ENCODE data around the gene CDT1.
"Not testable (repeated sequence)": the region's sequence is repeated elsewhere in the genome, so short reads cannot be mapped to it uniquely, and the experiment has no call there.

CDT1 gene

DNA sequence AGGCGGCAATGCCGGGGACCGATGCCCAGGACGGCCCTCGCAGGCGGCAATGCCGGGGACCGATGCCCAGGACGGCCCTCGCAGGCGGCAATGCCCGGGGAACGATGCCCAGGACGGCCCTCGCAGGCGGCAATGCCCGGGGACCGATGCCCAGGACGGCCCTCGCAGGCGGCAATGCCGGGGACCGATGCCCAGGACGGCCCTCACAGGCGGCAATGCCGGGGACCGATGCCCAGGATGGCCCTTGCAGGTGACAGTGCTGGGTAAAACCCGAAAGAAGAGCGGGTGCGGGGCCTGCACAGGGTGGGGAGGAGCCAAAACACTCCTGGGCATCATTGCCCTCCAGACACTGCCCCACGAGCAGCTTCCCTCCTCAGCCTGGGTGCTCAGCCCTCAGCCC, 20.1 kb downstream of the CDT1 start:
- H3K27me3 ChIP-seq (ENCODE audit: insufficient read depth, low read length); H2BK5ac ChIP-seq (ENCODE audit: low read depth, low read length, poor library complexity); H2AFZ ChIP-seq (ENCODE audit: insufficient read depth, low read length, poor library complexity); H3K23ac ChIP-seq (ENCODE audit: low read length); H3K4me1 ChIP-seq (ENCODE audit: control insufficient read depth in 1 of 2, insufficient read depth in 2 of 2, low read length in 2 of 2); H3K18ac ChIP-seq (ENCODE audit: low read length); H3K9me3 ChIP-seq (ENCODE audit: insufficient read depth, low read depth, low read length); H3K9ac ChIP-seq (ENCODE audit: low read length); H3K79me2 ChIP-seq (ENCODE audit: control insufficient read depth, insufficient read depth, low read length, poor library complexity); H3K4ac ChIP-seq (ENCODE audit: low read depth, low read length); H3K4me3 ChIP-seq (ENCODE audit: low read depth, low read length); H2BK12ac ChIP-seq (ENCODE audit: low read length); H4K12ac ChIP-seq (ENCODE audit: low read depth, low read length); H3K4me2 ChIP-seq (ENCODE audit: low read length); H2AK5ac ChIP-seq (ENCODE audit: low read length); H4K8ac ChIP-seq (ENCODE audit: low read depth, low read length); H3K27ac ChIP-seq (ENCODE audit: low read depth, low read length); H3K14ac ChIP-seq (ENCODE audit: low read length); H4K91ac ChIP-seq (ENCODE audit: low read depth, low read length); H2BK120ac ChIP-seq (ENCODE audit: insufficient read depth, low read length, poor library complexity); DNase-seq; H3K79me1 ChIP-seq (ENCODE audit: low read length): not testable (repeated sequence)
- no CpG with 5 or more reads among the region's 31 CpGs for WGBS (ENCODE audit: extremely low coverage, insufficient coverage, insufficient read length)
- peaks cover 37 to 49% of the 10 kb centered on the region in 2 experiments for H3K36me3 ChIP-seq (ENCODE audit: control insufficient read depth in 1 of 2, insufficient read depth in 2 of 2, low read length in 2 of 2)

DNA sequence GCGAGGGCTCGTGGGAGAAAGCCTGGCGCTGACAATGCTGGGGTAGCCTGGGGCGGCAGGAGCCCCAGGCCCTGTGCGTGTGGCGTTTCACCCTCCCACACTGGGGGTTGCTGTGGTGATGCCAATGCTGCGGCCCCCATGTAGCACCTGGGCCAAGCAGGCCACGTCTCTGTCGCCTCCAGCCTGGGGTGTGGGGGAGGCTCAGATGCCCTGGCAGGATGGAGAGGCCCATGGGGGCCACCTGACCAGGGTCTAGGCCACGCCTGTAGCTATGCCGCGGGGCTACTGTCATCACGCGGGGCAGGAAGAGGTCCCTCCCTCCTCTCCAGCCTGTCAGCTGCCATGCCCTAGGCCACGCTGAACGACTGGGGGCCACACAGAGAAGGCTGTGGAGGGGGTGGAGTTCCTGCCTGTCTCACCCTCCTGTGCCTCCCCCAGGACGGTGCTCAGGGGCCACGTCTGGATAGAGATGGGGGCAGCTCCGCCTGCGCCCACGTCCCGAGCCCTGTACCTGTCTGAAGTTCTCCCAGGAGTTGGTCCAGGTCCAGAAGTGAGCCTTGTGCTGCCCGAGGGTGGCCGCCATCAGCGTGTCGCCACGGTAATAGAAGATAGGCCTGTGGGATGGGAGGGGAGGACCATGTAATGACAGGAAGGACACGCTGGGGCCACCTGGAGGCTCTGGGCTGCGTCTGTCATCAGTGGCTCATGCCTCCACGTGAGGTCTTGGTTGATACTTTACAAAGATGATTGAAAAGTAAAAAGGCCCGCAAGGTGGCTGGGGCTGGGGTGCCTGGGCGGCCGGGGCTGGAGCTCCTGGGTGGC, 20.9 kb downstream of the CDT1 start:
- Histone ChIP-seq H3K4me1 (ENCODE audit: control insufficient read depth in 1 of 2, insufficient read depth in 2 of 2, low read length in 2 of 2) (no peaks in the 10 kb centered on the region), H3K18ac (ENCODE audit: low read length) (no peak overlapping the region), H3K79me1 (ENCODE audit: low read length) (no peaks in the 10 kb centered on the region), H3K9me3 (ENCODE audit: insufficient read depth, low read depth, low read length) (peaks cover 2% of the 10 kb centered on the region), H2AK5ac (ENCODE audit: low read length) (no peak overlapping the region), H3K4me2 (ENCODE audit: low read length) (no peak overlapping the region), H3K4ac (ENCODE audit: low read depth, low read length) (no peak overlapping the region), H2BK120ac (ENCODE audit: insufficient read depth, low read length, poor library complexity) (no peak overlapping the region), H3K27ac (ENCODE audit: low read depth, low read length) (no peak overlapping the region), H4K8ac (ENCODE audit: low read depth, low read length) (no peak overlapping the region), H3K4me3 (ENCODE audit: low read depth, low read length) (no peak overlapping the region), H3K9ac (ENCODE audit: low read length) (no peak overlapping the region), H3K14ac (ENCODE audit: low read length) (no peak overlapping the region), H4K12ac (ENCODE audit: low read depth, low read length) (no peak overlapping the region), H2BK12ac (ENCODE audit: low read length) (no peak overlapping the region), H4K91ac (ENCODE audit: low read depth, low read length) (no peak overlapping the region), H3K36me3 (ENCODE audit: control insufficient read depth in 1 of 2, insufficient read depth in 2 of 2, low read length in 2 of 2) (peaks cover 41 to 50% of the 10 kb centered on the region in 2 experiments), H2AFZ (ENCODE audit: insufficient read depth, low read length, poor library complexity) (no peak overlapping the region), H2BK5ac (ENCODE audit: low read depth, low read length, poor library complexity) (no peak overlapping the region), H3K23ac (ENCODE audit: low read length) (no peak overlapping the region), H3K79me2 (ENCODE audit: control insufficient read depth, insufficient read depth, low read length, poor library complexity) (no peaks in the 10 kb centered on the region), H3K27me3 (ENCODE audit: insufficient read depth, low read length) (no peaks in the 10 kb centered on the region)
- no peak for DNase-seq
- no CpG with 5 or more reads among the region's 33 CpGs for WGBS (ENCODE audit: extremely low coverage, insufficient coverage, insufficient read length)

DNA sequence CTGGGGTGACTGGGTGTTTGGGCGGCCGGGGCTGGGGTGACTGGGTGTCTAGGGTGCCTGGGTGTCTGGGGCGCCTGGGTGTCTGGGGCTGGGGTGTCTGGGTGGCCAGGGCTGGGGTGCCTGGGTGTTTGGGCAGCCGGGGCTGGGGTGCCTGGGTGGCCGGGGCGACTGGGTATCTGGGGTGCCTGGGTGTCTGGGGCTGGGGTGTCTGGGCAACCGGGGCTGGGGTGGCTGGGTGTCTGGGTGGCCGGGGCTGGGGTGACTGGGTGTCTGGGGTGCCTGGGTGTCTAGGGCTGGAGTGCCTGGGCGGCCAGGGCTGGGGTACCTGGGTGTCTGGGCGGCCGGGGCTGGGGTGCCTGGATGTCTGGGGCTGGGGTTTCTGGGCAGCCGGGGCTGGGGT, 21.6 kb downstream of the CDT1 start:
- Histone ChIP-seq H3K27ac (ENCODE audit: low read depth, low read length) (no peak overlapping the region), H2AFZ (ENCODE audit: insufficient read depth, low read length, poor library complexity) (no peak overlapping the region), H3K9me3 (ENCODE audit: insufficient read depth, low read depth, low read length) (peaks cover 2% of the 10 kb centered on the region), H3K23ac (ENCODE audit: low read length) (no peak overlapping the region), H3K4ac (ENCODE audit: low read depth, low read length) (no peak overlapping the region), H4K12ac (ENCODE audit: low read depth, low read length) (no peak overlapping the region), H2BK5ac (ENCODE audit: low read depth, low read length, poor library complexity) (no peak overlapping the region), H3K79me1 (ENCODE audit: low read length) (no peaks in the 10 kb centered on the region), H4K8ac (ENCODE audit: low read depth, low read length) (no peak overlapping the region), H3K14ac (ENCODE audit: low read length) (no peak overlapping the region), H3K4me2 (ENCODE audit: low read length) (no peak overlapping the region), H3K4me1 (ENCODE audit: control insufficient read depth in 1 of 2, insufficient read depth in 2 of 2, low read length in 2 of 2) (no peaks in the 10 kb centered on the region), H3K18ac (ENCODE audit: low read length) (no peak overlapping the region), H3K4me3 (ENCODE audit: low read depth, low read length) (no peak overlapping the region), H2BK120ac (ENCODE audit: insufficient read depth, low read length, poor library complexity) (no peak overlapping the region), H3K79me2 (ENCODE audit: control insufficient read depth, insufficient read depth, low read length, poor library complexity) (no peaks in the 10 kb centered on the region), H3K36me3 (ENCODE audit: control insufficient read depth in 1 of 2, insufficient read depth in 2 of 2, low read length in 2 of 2) (peaks cover 43 to 50% of the 10 kb centered on the region in 2 experiments), H2BK12ac (ENCODE audit: low read length) (no peak overlapping the region), H3K9ac (ENCODE audit: low read length) (no peak overlapping the region), H3K27me3 (ENCODE audit: insufficient read depth, low read length) (no peaks in the 10 kb centered on the region), H4K91ac (ENCODE audit: low read depth, low read length) (no peak overlapping the region), H2AK5ac (ENCODE audit: low read length) (no peak overlapping the region)
- DNase-seq, result no peak
- whole genome bisulfite sequencing (ENCODE audit: extremely low coverage, insufficient coverage, insufficient read length), result no CpG with 5 or more reads among the region's 12 CpGs

DNA sequence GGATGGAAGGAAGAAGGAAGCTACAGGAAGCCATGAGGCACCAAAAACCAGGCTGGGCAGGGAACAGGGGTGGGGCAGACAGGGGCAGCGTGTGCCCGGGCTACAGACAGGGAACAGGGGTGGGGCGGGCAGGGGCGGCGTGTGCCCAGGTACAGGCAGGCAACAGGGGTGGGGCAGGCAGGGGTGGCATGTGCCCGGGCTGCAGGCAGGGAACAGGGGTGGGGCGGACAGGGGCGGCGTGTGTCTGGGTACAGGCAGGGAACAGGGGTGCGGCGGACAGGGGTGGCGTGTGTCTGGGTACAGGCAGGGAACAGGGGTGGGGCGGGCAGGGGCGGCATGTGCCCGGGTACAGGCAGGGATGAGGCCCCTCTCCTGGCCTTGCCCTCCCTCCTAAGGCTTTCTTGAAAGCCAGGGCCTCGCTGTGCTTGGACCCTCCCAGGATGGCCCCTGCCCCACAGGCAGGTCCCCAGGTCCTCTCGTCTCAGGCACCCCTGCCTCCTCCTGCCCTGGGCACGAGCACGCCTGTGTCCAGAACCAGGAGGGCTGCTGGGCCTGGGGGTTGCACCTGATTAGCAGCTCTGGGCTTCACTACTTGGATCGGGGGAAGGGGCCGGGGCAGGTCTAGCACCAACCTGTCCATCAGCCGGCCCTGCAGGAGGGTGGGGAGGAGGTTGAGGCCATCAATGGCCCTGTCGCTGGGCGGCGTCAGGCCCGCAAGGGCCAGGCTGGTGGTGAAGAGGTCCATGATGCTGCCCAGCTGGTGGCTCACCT, 22.7 kb downstream of the CDT1 start:
- Histone ChIP-seq H2AFZ (ENCODE audit: insufficient read depth, low read length, poor library complexity) (no peak overlapping the region), H2BK12ac (ENCODE audit: low read length) (no peak overlapping the region), H4K12ac (ENCODE audit: low read depth, low read length) (no peak overlapping the region), H3K27me3 (ENCODE audit: insufficient read depth, low read length) (no peaks in the 10 kb centered on the region), H3K4me1 (ENCODE audit: control insufficient read depth in 1 of 2, insufficient read depth in 2 of 2, low read length in 2 of 2) (no peaks in the 10 kb centered on the region), H3K23ac (ENCODE audit: low read length) (no peak overlapping the region), H3K79me1 (ENCODE audit: low read length) (no peaks in the 10 kb centered on the region), H3K79me2 (ENCODE audit: control insufficient read depth, insufficient read depth, low read length, poor library complexity) (no peaks in the 10 kb centered on the region), H3K4me2 (ENCODE audit: low read length) (no peak overlapping the region), H3K4me3 (ENCODE audit: low read depth, low read length) (no peak overlapping the region), H3K27ac (ENCODE audit: low read depth, low read length) (no peak overlapping the region), H3K9me3 (ENCODE audit: insufficient read depth, low read depth, low read length) (peaks cover 2% of the 10 kb centered on the region), H2BK120ac (ENCODE audit: insufficient read depth, low read length, poor library complexity) (no peak overlapping the region), H4K8ac (ENCODE audit: low read depth, low read length) (no peak overlapping the region), H3K18ac (ENCODE audit: low read length) (no peak overlapping the region), H2AK5ac (ENCODE audit: low read length) (no peak overlapping the region), H4K91ac (ENCODE audit: low read depth, low read length) (no peak overlapping the region), H3K4ac (ENCODE audit: low read depth, low read length) (no peak overlapping the region), H3K9ac (ENCODE audit: low read length) (no peak overlapping the region), H3K14ac (ENCODE audit: low read length) (no peak overlapping the region), H2BK5ac (ENCODE audit: low read depth, low read length, poor library complexity) (no peak overlapping the region), H3K36me3 (ENCODE audit: control insufficient read depth in 1 of 2, insufficient read depth in 2 of 2, low read length in 2 of 2) (peaks cover 36 to 40% of the 10 kb centered on the region in 2 experiments)
- DNase-seq, result no peak
- WGBS (ENCODE audit: extremely low coverage, insufficient coverage, insufficient read length), result no CpG with 5 or more reads among the region's 26 CpGs

All from trophoblast cell (in vitro differentiated cells and primary cell).